ENCODE results near the gene ADARB1.
"Not testable (repeated sequence)": the region's sequence is repeated elsewhere in the genome, so short reads cannot be mapped to it uniquely, and the experiment has no call there.

Gene ADARB1

GRCh38 chr21:45138199-45139002 lies 64.0 kb downstream of the ADARB1 start:
- DNase-seq, result peak; percentile 40 to 57

DNA sequence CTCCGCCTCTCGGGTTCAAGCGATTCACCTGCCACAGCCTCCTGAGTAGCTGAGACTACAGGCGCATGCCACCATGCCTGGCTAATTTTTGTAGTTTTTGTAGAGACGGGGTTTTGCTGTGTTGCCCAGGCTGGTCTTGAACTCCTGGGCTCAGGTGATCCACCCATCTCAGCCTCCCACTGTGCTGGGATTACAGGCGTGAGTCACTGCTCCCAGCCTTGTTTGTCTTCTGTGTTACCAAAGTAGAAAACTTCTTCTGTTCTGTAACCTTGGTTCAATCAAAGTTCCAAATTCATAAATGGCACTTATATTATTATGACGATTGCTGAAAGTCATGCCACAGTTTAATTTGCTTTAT lies 64.6 kb downstream of the ADARB1 start:
- not testable (repeated sequence) for DNase-seq

DNA sequence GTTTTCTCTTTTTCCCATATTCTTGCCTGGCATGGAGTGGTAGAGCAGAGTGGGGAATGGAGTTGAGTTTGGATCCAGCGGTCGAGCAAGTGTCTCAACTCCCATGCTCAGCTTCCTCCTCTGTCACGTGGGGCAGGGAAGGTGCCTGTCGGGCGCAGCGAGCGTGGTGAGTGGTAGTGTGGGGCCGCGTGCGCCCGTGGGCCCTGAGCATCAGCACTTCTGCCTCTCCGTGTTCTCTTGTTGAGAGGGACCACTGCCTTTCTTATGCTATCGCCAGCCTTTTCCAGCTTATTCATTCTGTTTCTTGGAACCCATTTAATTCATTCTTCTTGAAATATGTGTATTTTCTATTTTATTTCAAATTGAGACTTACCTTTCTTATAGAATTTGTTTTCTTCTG lies 65.1 kb downstream of the ADARB1 start:
- no peak for DNase-seq

DNA sequence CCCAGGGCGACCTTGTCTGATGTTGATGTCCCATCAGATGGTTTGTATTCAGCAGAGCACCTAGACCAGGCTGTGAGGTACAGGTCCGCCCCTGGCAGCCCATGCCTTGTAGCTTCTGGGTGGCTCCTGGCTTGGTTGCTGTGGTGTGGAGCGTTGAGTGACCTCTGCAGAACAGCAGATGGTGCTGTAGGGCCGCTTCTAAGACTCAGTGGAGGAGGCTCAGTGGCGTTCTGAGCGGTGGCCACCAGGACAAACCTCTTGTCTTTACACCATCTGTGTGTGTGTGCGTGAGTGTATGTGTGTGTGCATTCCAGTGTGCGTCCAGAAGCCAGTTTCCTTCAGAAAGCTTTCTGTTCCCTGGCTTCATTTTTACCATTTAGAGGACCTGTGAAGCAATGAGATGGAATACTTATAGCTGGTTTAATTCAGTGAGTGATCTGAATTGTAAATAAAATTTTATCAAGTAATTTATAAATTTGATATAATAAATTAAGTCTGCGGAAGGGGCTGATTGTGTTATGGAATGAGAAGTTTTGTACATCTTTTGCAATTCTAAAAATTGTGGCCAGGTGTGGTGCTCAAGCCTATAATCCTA lies 66.1 kb downstream of the ADARB1 start:
- DNase-seq, result peak; percentile 37 to 86

DNA sequence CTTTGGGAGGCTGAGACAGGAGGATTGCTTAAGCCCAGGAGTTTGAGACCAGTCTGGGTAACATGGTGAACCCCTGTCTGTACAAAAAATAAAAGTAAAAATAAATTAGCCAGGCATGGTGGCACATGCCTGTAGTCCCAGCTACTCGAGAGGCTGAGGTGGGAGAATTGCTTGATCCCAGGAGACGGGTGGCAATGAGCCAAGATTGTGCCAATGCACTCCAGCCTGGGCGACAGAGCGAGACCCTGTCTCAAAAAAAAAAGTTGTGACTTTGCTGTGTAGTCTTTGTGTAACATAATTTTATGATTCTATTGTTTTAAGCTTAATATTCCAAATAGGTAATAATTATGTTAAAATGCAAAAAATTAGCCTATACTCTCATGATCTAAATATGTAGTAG lies 66.6 kb downstream of the ADARB1 start:
- not testable (repeated sequence) for DNase-seq

DNA sequence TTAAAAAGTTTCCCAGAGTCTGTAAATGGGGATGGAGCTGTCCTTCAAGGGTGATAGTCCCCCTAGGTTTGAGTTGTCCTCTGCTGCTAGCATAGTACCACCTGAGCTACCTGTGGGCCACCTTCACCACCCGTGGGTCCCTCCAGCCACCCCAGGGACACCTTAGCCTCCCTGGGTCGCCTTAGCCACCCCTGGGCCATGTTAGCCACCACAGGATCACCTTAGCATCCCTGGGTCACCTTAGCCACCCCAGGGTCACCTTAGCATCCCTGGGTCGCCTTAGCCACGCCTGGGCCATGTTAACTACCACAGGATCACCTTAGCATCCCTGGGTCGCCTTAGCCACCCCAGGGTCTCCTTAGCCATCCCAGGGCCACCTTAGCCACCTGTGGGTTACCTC lies 67.1 kb downstream of the ADARB1 start:
- no peak for DNase-seq

DNA sequence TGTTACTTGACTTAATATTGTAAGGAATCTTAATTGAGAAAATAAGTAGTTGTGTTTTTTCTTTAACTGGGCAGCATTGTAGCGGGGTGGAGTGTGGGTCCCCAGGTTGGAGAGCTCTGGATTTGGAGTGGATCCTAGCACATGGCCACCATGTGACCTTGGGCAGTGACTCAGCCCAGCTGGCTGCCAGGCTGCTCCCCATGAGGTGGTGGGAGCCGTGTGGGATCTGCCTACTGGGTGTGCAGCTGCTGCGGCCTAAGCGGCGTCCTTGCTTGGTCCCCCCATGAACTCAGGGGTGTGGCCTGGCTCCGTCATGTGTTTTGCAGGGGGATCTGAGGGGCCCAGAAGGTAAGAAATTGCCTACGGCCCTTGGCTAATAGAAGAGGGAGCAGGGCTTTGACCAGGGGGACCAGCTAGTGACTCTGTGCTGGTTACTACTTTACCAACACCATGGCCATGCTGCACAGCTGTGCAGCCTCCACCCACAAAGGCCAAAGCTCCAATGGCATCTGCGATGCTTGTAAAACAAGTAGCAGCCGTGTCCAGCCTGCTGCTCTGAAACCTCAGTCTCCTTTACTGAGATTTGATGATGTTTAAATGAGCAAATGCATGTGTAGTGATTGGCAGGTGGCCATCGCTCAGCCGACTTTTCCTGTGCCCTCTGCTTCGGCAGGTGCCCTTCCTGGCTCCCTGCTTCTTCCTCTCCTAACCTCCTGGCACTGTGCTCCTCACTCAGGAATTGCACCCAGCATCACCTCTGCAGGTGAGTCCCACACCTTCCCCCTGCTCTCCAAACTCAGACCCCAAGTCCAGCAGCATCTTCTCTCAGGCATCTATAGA lies 68.3 kb downstream of the ADARB1 start:
- DNase-seq, result no peak

- no peak for DNase-seq
These were observed 69.5 kb downstream of the ADARB1 start for GRCh38 chr21:45143855-45144254.

DNA sequence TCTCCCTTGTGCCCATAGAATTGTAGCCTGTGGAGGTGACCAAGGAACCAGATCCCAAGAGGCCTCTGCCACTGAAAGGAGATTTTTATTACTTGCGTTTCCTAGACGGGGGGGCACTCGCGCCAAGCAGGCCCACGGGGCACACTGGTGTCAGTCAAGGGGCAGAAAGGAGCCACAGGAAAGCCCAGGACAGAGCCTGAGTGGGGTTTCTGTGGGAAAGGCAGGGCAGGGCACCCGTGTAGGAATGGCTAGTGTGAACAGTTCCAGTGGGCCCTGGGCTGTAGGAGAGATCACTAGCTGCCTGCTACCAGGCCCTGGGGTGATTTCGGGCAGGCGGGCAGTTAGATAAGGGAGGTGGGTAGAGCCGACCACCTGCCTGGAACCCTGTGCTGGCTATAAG lies 70.8 kb downstream of the ADARB1 start:
- DNase-seq, result no peak

DNA sequence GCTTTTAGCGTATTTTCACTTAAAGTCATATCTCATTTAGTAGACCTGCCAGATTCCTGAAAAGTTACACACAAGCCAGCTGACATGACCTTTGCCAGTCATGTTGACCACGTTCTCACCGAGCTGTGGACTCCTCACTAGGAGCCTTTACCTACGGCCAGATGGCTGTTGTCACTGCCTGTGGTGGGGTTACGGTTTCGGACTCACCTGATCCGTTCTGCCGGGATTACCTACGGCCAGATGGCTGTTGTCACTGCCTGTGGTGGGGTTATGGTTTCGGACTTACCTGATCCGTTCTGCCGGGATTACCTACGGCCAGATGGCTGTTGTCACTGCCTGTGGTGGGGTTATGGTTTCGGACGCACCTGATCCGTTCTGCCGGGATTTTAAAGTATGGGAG lies 71.5 kb downstream of the ADARB1 start:
- DNase-seq, result not testable (repeated sequence)

GRCh38 chr21:45146306-45146705 lies 71.9 kb downstream of the ADARB1 start:
- no peak for DNase-seq

DNA sequence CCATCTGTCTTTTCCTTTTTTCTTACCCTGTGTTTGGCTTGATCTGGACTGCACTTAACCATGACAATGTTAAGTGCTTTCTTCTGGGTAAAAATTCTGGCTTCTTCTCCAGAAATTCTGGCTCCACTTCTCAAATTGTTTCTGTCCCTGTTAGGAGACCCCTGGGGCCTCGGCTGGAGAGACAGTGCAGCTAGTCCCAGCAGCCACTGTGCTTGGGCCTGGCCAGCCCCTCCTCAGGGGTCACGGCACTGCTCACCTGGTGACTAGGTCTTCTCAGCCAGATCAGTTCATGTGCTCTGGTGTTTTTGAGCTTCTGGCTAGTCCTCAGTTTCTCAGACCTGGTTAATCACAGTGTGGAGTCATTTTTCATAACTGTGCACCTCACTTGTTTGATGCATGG lies 72.4 kb downstream of the ADARB1 start:
- DNase-seq, result no peak

DNA sequence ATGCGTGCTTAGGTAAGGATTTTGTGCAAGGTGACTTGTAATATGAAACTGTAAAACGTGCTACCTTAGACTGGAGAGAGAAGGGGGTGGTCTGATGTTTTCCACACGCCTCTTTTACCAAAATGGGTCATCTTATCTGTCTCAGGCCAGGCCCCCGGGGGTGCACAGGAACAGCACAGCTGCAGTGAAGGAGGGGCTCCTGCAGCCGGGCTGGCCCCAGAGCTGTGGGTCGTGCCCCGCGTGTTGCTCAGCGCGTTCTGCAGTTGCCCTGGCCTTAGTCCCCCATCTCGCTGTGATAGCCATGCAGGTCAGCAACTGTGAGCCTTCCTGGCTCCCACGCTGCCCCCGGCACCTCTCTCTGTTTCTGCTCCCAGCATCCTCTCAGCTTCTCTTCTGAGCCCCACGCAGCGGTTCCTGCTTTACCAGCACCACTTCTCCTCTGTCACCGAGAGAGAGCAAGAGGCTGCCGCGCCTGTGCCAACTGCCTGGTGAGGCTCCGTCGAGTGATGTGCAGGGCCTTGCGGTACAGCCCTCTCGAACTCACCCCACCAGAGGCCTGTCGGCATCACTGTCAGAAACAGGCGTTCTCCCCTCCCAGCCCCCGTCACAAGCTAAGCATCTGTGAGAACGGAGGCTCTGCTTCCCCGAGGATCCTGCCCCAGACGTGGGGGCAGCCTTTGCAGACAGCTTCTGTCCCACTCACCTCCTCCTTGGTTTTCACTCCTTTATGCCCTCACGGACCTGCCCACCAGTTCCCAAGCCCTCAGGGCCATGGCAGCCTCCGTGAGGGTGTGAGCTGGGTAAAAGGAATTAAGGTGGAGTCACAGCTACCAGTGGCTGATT lies 73.3 kb downstream of the ADARB1 start:
- no peak for DNase-seq

GRCh38 chr21:45148316-45148990 lies 74.1 kb downstream of the ADARB1 start:
- no peak for DNase-seq

DNA sequence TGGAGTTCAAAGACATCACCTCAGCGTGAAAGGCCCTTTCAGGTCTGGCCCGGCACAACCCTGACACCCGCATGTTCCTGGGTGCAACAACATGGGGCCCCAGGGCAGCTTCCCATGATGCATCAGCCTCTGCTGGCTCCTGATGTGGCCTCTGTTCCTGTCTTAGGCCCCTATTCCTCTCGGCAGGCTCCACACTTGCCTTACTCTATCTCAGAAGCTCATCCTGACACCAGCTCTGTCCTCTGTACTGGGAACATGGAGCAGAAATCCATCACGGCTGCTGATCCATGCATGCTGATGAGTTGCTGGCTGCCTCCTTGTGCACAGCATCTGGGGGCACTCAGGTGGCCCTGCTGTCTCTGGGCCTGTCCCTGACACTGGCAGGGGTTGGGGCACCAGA lies 74.6 kb downstream of the ADARB1 start:
- DNase-seq, result no peak

- no peak for DNase-seq
These were observed 76.3 kb downstream of the ADARB1 start for GRCh38 chr21:45150638-45151131.

- DNase-seq, result no peak
These were observed 77.2 kb downstream of the ADARB1 start for GRCh38 chr21:45151445-45152160.

DNA sequence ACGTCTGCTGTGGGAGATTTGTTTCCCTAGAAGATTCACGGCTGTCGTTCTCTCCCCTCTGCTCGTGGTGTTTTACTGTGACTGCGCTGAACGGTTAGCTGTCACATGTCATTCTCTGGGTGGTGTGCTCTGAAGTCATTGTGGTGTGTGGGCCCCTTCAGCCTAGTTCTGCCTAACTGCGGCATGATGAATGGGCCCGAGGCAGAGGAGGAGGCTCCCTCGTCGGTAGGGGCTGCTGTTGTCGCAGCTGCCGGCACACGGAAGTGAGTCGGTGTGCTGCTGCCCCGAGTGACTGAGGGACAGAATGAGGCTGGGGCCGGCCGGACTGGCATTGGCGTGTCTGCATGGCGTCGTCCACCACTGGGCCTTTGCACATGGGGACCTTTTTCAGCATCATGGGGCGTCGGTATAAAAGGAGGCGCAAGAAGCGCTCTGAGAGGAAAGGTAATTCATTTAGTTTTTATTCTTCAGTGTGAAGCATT lies 77.9 kb downstream of the ADARB1 start:
- DNase-seq, result peak; percentile 35 to 87

- peak in 1 of 2 donors; percentile 19 for DNase-seq
These were observed 79.3 kb downstream of the ADARB1 start for GRCh38 chr21:45153358-45154318.
